Right forelimb (tissue), 1 donor: ENCODE measurements around the gene IL12RB2.

Experiments
- DNase-seq: peaks from one replicate; pipeline ENCODE4 v3.0.0-alpha.2; 2018

IL12RB2 gene

GRCh38 chr1:67307251-67308060 lies at the start of gene IL12RB2:
Gene IL12RB2 (plus strand): TSS chr1:67307873. CDS start chr1:67320369, 12,496 bp downstream.
- peak; percentile 51 for DNase-seq

- DNase-seq: no peak
Observed at GRCh38 chr1:67261680-67262079, 46.0 kb upstream of the IL12RB2 start.

GRCh38 chr1:67262735-67263134 lies 44.9 kb upstream of the IL12RB2 start:
- DNase-seq: no peak

- DNase-seq: no peak
Observed at GRCh38 chr1:67264152-67264551, 43.5 kb upstream of the IL12RB2 start.

GRCh38 chr1:67264899-67265298 lies 42.8 kb upstream of the IL12RB2 start:
- DNase-seq: no peak

- no peak for DNase-seq
Observed at GRCh38 chr1:67269061-67269460, 38.6 kb upstream of the IL12RB2 start.

GRCh38 chr1:67270541-67270940 lies 37.1 kb upstream of the IL12RB2 start:
- no peak for DNase-seq

- DNase-seq: no peak
Observed at GRCh38 chr1:67273591-67273990, 34.1 kb upstream of the IL12RB2 start.

- DNase-seq: no peak
Observed at GRCh38 chr1:67274623-67275325, 32.9 kb upstream of the IL12RB2 start.

- DNase-seq: no peak
Observed at GRCh38 chr1:67280696-67281095, 27.0 kb upstream of the IL12RB2 start.

- no peak for DNase-seq
Observed at GRCh38 chr1:67281244-67281643, 26.4 kb upstream of the IL12RB2 start.

GRCh38 chr1:67285780-67286488 lies 21.7 kb upstream of the IL12RB2 start:
- no peak for DNase-seq

GRCh38 chr1:67290236-67290635 lies 17.4 kb upstream of the IL12RB2 start:
- no peak for DNase-seq

GRCh38 chr1:67294836-67295617 lies 12.6 kb upstream of the IL12RB2 start:
- DNase-seq: no peak

- DNase-seq: no peak
Observed at GRCh38 chr1:67298762-67299161, 8.9 kb upstream of the IL12RB2 start.

GRCh38 chr1:67299296-67299695 lies 8.4 kb upstream of the IL12RB2 start:
- DNase-seq: no peak

GRCh38 chr1:67300561-67300960 lies 7.1 kb upstream of the IL12RB2 start:
- no peak for DNase-seq

- DNase-seq: no peak
Observed at GRCh38 chr1:67304023-67304422, 3.6 kb upstream of the IL12RB2 start.

GRCh38 chr1:67306547-67306946 lies 1.1 kb upstream of the IL12RB2 start:
- DNase-seq: no peak

GRCh38 chr1:67308136-67308535 lies 463 bp downstream of the IL12RB2 start:
- DNase-seq: no peak

GRCh38 chr1:67312615-67313014 lies 4.9 kb downstream of the IL12RB2 start:
- DNase-seq: no peak

GRCh38 chr1:67313934-67314671 lies 6.4 kb downstream of the IL12RB2 start:
- DNase-seq: no peak
